Pancreas (tissue), 10 donors: Measurements from ENCODE around the gene FAM110D. TPM values are rescaled to one million over a fixed set of nuclear protein-coding genes. Genes with fewer than 3 reads are reported as not detected.

Source experiments
- ATAC-seq, 4 donors: fragments of 200-7000 bp; cut with Tn5 transposase; one replicate each; pipeline versions ENCODE4 v1.8.0 to v1.9.1; 2020; ENCODE audit warnings: mild to moderate bottlenecking in 4 of 4, moderate library complexity in 4 of 4
- DNase-seq, 6 donors: peaks; one replicate each; pipeline ENCODE4 v3.0.0-alpha.2; 2020
- FAIRE-seq: peaks from 2 replicates; lab custom pipeline; 2012; peaks lifted over from hg19 to GRCh38; lab: Jason Lieb, UNC
- H3K27ac ChIP-seq, 4 donors: fragments of 200-600 bp; sonication (generic); 1 replicate in 3 of 4; 2 replicates in 1 of 4; pipeline versions ENCODE4 v1.5.0 to v1.8.0; 2020
- H3K27me3 ChIP-seq, 4 donors: fragments of 200-600 bp; one replicate each; pipeline ENCODE4 v1.8.0; 2021
- H3K36me3 ChIP-seq, 3 donors: fragments of 200-600 bp; sonication (generic) in 1 of 3; one replicate each; pipeline versions ENCODE4 v1.5.0 to v1.8.0; 2020 to 2021
- H3K4me1 ChIP-seq, 3 donors: fragments of 200-600 bp; one replicate each; pipeline ENCODE4 v1.8.0; 2021
- H3K4me3 ChIP-seq, 4 donors: fragments of 200-600 bp; sonication (generic) in 2 of 4; one replicate each; pipeline versions ENCODE4 v1.5.0 to v1.8.0; 2020 to 2021
- H3K9me3 ChIP-seq, 4 donors: fragments of 200-600 bp; one replicate each; pipeline ENCODE4 v1.8.0; 2021
- CTCF ChIP-seq, 4 donors: fragments of 200-600 bp; sonication (generic) in 3 of 4; IDR thresholded peaks; one replicate each; pipeline versions ENCODE4 v1.5.0 to v1.8.0; 2021; ENCODE audit warnings: antibody characterized with exemption in 4 of 4
- WGBS, 2 donors: extraction: QIAGEN DNeasy Blood & Tissue Kit; methylation state at CpG; one replicate each; pipeline ENCODE4 v1.1.7; 2013; 5-methylcytosine and 5-hydroxymethylcytosine counted together
- intact Hi-C, 3 donors: fragments of 100-400 bp; cut with DNase I; formaldehyde crosslinking; loops; one replicate each; pipeline versions ENCODE4 v1.11.1 to v1.14.2; 2022
- polyA plus RNA-seq, 2 donors: library from polyadenylated mRNA; stranded (reverse); fragments of 200-250 nt; gene quantifications; one replicate each; pipeline ENCODE4 v1.2.3, GENCODE V29; 2013
- total RNA-seq, 6 donors: library from RNA; stranded (reverse); fragmentation: NEBNext Ultra II Directional in 4 of 6; extraction: Animal tissue kit (Norgen Biotek cat#: 25700) in 4 of 6; gene quantifications; one replicate each; pipeline versions ENCODE4 v1.2.1 to v1.2.4, GENCODE V29; 2021 to 2023
- donor health status: healthy with polysubstance abuse.
- donor health status: DM: no; HTN: no; CAD: no; lungs with moderate emphysema.
- donor health status: DM: no; HTN: no; CAD: no.
- donor health status: control.
- donor health status: control.
- donor health status: Bipolar disorder and iron deficiency.
- donor health status: DM: yes; HTN: yes; CAD: no.
- donor health status: DM: no; HTN: no; CAD: no.
- donor health status: DM: no; HTN: no; CAD: no.
- donor health status: DM: yes; HTN: yes; CAD: no.

The FAM110D gene
- total and polyA plus RNA-seq, 8 donors, result 0.79 to 3.5 (median 1.1) TPM

DNA sequence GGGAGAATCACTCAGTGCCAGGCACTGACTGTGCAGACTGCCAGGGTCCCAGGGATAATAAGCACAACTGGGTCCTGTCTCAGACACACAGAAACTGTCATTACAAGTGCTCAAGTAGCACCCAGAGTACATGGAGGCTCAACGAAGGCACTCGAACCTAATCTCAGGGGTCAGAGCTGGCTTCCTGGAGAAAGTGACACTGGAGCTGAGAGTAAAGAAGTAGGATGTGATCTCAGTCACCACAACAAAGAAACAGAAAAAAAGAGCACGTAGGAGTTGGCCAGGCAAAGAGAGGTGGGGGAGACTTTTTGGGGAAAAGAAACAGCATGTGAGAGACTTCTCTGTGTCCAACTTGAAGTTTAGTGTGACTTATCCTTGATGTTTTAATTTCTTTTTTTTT lies 32.9 kb downstream of the FAM110D start:
- no peaks in the 10 kb centered on the region for H3K27me3 ChIP-seq
- H3K9me3 ChIP-seq, result no peaks in the 10 kb centered on the region
- ATAC-seq (no peak), DNase-seq (no peak), FAIRE-seq (no peak)
- WGBS, 2 donors, result 40 to 63% methylated on average over 3 of the region's 3 CpGs
- intact Hi-C loops, result no loop called here
- no peaks in the 10 kb centered on the region for H3K36me3 ChIP-seq
- no peak overlapping the region for H3K4me3 ChIP-seq
- TF ChIP-seq CTCF (IDR thresholded peaks at IDR 0.05), result no peak
- no peaks in the 10 kb centered on the region for H3K4me1 ChIP-seq
- H3K27ac ChIP-seq, result no peak overlapping the region

- WGBS, 2 donors, result 56 to 72% methylated on average over 3 of the region's 3 CpGs
- intact Hi-C loops, result no loop called here
Measured at GRCh38 chr1:26195805-26196204, 36.9 kb downstream of the FAM110D start.

DNA sequence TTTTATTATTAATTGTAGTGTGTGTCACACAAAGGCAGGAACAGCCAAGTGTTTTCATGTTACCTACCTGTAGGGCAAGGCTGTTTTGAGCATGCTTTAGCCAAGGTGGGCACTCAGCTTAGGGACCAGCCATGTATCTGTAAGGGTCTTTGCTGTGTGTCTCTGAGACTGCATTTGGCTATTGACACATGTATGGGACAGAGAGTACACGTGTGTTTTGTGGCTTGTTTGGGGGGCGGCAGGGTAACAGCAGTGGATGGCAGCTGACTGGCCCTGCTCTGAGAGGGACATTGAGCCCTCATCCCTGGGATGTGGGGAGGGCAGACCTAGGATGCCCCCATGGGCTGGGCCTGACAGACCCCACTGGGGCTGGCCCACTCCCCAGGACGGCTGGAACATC lies 38.4 kb downstream of the FAM110D start:
- Histone ChIP-seq H3K4me1 (no peaks in the 10 kb centered on the region), H3K36me3 (no peaks in the 10 kb centered on the region), H3K27me3 (no peaks in the 10 kb centered on the region), H3K27ac (no peak overlapping the region), H3K4me3 (no peak overlapping the region), H3K9me3 (no peaks in the 10 kb centered on the region)
- no peak for TF ChIP-seq CTCF (IDR thresholded peaks at IDR 0.05)
- no peak for DNase-seq
- no peak for ATAC-seq
- 80 to 81% methylated on average over 3 of the region's 3 CpGs for WGBS, 2 donors
- intact Hi-C loops, result no loop called here
- FAIRE-seq, result no peak

More at GRCh38 chr1:26195805-26196204, 36.9 kb downstream of the FAM110D start:
- ATAC-seq (no peak), FAIRE-seq (no peak), DNase-seq (no peak)
- H3K4me1 ChIP-seq, result no peaks in the 10 kb centered on the region
- H3K4me3 ChIP-seq, result no peak overlapping the region
- H3K36me3 ChIP-seq, result no peaks in the 10 kb centered on the region
- no peaks in the 10 kb centered on the region for H3K27me3 ChIP-seq
- no peak overlapping the region for H3K27ac ChIP-seq
- no peak for TF ChIP-seq CTCF (IDR thresholded peaks at IDR 0.05)
- H3K9me3 ChIP-seq, result no peaks in the 10 kb centered on the region

DNA sequence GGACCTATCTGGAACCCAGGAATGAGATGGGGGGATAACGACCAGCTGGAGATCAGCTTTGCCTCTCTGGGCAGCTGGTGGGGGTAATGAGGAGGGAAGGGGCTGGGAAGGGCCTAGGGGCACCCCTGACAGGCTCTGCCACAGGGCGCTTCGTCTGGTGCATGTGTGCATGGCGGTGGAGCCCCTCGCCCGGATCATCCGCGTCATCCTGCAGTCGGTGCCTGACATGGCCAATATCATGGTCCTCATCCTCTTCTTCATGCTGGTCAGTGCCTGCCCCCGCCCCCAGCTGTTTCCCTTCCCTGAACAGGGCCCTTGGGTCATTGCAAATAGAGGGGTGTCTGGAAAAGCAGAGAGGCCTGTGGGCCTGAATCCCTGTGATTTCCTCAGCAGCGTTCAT lies 38.9 kb downstream of the FAM110D start:
- no peak overlapping the region for H3K27ac ChIP-seq
- ATAC-seq (no peak), DNase-seq (no peak), FAIRE-seq (no peak)
- 71 to 83% methylated on average over 11 of the region's 11 CpGs for WGBS, 2 donors
- no peaks in the 10 kb centered on the region for H3K27me3 ChIP-seq
- H3K36me3 ChIP-seq, result no peaks in the 10 kb centered on the region
- H3K4me1 ChIP-seq, result no peaks in the 10 kb centered on the region
- intact Hi-C loops, result no loop called here
- TF ChIP-seq CTCF (IDR thresholded peaks at IDR 0.05), result no peak
- no peak overlapping the region for H3K4me3 ChIP-seq
- no peaks in the 10 kb centered on the region for H3K9me3 ChIP-seq

DNA sequence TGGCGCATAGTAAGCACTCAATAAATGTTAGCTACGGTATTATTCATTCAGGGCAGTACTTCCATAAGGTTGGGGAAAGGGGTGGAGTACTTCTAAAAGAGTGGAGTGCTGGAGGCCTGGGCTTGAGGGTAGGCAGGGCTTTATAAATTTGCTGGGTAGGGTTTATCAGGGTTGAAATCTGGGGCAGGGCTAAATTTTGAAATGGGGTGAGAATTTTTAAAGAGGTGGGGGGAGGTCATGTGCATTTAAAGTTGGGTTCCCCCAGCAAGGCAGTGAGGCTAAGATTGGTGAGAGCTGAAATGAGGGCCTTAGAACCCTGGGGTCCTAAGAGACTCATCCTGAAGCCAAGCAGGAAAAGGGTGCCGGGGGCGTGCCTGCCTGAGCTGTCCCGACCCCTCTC lies 41.5 kb downstream of the FAM110D start:
- no peaks in the 10 kb centered on the region for H3K36me3 ChIP-seq
- no peak for ATAC-seq
- no peak for TF ChIP-seq CTCF (IDR thresholded peaks at IDR 0.05)
- no peak for FAIRE-seq
- intact Hi-C loops, result no loop called here
- no peaks in the 10 kb centered on the region for H3K9me3 ChIP-seq
- DNase-seq, result no peak
- no peak overlapping the region for H3K4me3 ChIP-seq
- WGBS, 2 donors, result 87 to 94% methylated on average over 5 of the region's 5 CpGs
- H3K27me3 ChIP-seq, result no peaks in the 10 kb centered on the region
- H3K4me1 ChIP-seq, result no peaks in the 10 kb centered on the region
- H3K27ac ChIP-seq, result no peak overlapping the region
